NCI-H748 (cell line): ENCODE measurements around the gene PNPT1.

ENCODE experiments used
- DNase-seq: peaks from one replicate; lab custom pipeline; 2025; ENCODE audit not compliant: unreplicated experiment; lab: John Stamatoyannopoulos, UW

The PNPT1 gene

DNA sequence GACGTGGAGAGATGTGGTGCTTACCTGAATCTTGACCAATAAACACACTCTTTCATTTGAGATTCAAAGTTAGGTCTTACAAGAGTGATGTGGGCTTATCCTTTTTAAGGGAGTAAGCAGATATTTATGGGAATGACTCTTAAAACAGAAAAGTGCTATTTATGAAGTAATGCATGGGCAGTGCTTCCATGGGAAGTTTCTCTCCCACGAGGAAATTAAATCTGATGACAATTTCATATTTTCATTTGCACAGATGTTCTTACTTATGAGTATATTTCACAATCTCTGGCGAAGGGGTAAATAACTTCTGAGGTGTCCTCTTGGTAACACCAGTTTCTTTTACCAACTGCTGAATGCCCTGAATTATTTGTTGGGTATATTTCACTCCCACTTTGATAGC is 21.0 kb downstream of the PNPT1 start:
- no peak for DNase-seq

DNA sequence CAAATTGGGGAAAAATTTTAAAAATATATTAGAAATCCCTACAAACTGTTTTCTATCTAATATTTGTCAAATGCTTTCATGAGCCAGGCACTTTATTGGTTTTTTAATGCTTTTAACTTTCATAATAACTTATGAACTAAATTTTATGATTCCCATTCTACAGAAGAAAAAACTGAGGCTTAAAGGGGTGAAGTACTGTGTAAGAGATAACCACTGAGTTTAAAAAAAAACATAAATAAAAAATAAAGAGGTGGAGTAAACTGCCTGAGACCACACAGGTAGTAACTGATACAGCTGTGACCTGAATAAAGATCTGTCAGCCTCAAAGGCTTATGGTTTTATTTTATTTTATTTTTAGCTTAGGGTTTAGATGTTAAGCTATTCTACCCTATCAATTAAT is 24.7 kb downstream of the PNPT1 start:
- DNase-seq = no peak

DNA sequence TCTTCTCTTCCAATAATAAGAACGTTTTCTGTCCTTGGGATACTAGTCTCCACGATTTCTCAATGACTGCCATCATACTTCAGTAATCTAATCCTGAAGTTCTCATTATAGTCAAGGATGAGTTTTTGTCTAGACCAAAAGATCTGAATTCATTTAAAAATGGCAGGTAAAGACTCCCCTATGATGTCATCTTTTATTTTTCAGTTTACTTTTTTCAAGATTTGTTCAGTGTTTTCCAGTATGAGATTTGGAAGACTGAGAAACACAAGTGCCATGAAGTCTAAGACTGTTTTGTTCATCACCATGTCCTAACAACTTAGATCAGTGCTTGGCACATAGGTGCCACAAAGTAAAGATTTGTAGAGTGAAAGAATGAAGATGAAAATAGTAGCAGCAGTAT is 40.4 kb downstream of the PNPT1 start:
- no peak for DNase-seq

DNA sequence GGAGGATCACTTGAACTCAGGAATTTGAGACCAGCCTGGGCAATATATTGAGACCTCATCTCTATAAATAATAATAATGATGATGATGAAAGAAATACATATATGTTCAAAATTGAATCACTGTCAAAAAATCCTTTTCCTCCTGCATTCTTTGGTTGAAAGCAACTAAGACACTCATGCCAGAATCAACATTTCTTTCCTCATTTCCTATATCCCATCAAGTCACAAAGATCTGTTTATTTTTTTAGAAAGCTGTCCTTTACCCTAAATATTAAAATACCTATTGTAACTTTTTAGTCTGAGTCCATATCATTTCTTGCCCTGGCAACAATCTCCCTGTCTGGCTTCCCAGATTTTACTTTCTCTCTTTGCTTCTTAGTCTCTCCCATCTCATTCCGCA is 44.4 kb downstream of the PNPT1 start:
- DNase-seq = no peak

DNA sequence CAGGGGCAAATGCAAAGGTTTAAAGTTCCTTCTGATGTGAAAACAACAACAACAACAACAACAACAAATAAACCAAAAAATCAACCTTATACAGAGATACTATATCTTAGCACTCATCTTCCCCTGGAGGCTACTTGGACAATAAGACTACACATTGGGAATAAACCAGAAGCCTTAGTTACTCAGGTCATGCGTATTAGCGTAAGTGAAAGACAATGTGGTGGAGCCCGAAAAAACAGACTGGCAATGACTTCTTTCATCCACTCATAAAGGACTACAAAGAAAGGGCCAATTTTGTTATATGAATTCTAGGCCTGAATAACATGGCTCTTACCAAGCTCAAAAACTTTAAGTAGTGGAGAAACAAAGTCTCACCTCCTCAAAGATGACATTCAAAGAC is 56.8 kb downstream of the PNPT1 start:
- no peak for DNase-seq

DNA sequence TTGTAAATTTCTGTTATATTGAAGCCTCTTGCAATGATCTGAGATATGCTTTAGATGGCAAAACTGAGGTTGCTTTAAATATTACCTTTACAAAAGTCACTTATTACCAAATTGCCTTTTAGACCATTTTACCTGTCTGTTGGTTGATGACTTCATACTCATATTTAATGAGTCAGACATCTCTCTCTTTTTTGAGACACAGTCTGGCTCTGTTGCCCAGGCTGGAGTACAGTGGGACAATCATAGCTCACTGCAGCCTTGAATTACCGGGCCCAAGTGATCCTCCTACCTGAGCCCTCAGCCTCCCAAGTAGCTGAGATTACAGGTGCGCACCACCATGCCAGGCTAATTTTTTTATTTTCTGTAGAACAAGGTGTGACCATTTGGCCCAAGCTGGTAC is 64.7 kb downstream of the PNPT1 start:
- DNase-seq = no peak

DNA sequence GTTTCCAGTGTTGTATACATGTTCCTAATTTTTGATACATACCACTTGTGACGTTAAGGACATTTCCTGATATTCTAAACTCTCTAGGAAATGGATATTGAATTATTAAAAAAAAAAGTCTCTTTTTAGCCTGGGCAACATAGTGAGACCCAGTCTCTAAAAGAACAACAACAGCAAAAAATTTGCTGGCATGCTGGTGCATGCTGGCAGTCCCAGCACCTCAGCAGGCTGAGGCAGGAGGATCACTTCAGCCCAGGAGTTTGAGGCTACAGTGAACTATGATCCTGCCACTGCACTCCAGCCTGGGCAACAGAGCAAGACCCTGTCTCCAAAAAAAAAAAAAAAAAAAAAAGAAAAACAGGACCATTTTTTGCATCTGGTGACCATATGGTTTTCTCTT is 65.7 kb downstream of the PNPT1 start:
- DNase-seq = no peak

DNA sequence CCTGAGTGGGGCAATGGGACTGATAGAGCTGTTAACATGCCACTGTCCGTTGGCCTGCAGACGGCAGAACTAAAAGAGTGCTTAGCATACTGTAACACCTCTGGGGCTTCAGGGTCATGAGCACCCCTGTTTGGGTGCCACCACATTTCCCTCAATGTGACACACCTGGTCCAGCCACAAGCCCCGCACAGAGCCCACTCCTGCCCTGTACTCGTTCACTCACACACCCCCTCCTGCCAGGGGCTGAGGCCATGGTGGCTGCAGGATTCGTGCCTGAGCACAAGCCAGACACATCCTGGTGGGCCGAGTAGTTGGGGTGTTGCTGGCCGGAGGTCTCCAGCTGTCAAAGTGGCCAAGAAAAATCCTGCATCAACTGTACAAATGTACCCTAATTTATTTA is 71.8 kb downstream of the PNPT1 start:
- no peak for DNase-seq

DNA sequence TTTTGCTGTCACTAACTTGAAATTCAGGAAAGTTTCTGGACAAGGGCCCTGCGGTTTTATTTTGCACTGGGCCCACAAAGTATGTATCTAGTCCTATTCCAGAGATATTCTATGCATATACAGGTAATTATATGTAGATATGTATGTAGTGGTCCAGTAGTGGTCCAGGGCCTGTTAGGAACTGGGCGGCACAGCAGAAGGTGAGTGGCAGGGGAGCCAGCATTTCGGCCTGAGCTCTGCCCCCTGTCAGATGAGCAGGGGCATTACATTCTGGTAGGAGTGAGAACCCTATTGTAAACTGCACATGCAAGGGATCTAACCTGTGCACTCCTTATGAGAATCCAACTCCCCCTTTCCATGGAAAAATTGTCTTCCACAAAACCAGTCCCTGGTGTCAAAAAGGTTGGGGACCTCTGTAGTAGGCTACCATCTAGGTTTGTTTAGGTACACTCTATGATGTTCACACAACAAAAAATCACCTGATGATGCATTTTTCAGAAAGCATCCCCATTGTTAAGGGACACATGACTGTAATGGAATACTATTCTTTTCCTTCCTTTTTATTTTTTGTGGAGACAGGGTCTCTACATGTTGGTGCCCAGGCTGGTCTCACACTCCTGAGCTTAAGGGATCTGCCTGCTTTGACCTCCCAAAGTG is 73.4 kb downstream of the PNPT1 start:
- DNase-seq = peak; percentile 6

DNA sequence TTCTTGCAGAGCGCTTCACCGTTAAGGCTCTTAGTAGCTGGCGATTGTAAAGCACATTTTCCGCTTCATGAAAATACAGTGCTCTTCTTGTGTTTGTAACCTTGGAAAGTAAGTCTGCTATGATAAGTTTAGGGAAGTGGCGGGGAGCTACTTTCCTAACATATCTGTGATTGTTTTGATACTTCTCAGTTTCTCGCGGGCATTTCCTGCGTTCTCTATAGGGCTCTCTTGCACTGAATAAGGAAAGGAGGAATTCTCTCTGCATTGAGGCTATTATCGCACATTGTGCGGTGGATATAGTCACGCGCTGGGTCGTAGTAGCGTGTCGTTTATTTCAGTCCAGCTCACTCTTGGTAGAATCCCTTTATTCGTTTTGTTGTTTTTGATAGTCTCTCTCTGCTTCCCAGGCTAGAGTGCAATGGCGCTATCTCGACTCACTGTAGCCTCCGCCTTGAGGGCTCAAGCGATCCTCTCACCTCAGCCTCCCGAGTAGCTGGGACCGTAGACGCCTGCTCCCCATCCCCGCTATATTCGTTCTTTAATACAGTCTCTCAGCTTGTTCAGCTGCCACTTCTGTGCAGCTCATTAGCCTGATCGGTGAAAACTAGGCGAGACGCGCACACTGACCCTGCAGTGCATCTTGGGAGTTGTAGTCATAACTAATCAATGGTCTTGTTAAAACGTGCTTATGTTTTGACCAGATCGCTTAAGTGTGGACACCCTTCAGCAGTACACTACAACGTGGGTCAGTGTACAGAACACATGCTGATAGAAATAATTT is 75.2 kb downstream of the PNPT1 start:
- DNase-seq = peak; percentile 59

DNA sequence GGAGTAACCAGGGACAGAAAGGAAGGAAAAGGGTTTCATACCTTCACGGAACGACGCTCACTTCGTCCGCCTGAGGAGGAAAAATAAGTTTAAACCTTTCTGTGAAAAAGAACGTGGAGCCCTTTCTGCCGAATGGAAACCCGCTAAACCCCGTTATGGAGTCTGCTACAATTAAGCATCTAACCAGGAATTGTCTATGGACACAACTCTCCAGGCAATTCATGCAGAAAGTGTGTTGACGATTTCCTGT is 75.7 kb downstream of the PNPT1 start:
- no peak for DNase-seq

DNA sequence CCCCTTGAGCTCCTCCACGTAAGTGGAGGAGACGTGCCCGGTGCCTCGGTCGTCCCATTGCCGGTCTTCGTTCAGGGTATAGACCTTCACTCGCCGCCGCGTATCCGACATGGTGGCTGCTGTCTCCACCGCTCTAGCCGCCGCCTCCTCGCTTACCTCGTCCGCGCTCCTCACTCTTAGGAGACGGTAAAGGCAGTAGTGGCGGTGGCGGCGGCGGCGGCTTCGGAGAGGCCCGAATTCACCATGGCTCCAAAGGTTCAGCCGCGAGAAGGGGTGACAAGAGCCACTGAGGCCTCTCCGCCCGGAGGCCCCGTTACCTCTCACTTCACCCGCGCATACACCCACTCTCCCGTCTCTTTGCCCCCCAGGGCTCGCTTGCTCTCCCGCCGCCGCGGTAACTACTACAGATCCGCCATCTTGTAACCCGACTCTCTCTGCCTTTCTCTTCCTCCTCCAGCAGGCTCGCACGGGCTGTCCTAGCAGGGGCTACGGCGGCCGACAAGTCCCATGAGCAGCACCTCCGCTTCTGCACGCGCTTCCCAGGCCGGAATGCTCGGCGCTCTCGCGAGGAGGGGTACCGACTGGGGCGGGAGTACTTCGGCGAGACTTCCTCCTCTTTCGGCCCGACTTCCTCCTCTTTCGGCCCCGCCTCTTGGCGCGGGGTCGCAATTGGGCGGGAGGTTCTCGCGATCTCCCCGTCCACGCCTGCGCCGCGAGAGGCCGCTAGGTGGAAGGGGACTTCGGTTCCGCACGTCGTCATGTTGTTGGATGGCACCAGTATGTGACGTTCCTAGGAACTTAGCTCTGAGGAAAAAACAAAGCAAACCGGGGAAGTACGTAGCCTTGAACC is 76.2 kb downstream of the PNPT1 start, which contains the start of gene PPP4R3B:
Gene PPP4R3B, minus strand, starts transcription at position 448 of the 850 bp plus-strand sequence. Its CDS starts 337 bp downstream, at position 111.
- peak; percentile 98 for DNase-seq

DNA sequence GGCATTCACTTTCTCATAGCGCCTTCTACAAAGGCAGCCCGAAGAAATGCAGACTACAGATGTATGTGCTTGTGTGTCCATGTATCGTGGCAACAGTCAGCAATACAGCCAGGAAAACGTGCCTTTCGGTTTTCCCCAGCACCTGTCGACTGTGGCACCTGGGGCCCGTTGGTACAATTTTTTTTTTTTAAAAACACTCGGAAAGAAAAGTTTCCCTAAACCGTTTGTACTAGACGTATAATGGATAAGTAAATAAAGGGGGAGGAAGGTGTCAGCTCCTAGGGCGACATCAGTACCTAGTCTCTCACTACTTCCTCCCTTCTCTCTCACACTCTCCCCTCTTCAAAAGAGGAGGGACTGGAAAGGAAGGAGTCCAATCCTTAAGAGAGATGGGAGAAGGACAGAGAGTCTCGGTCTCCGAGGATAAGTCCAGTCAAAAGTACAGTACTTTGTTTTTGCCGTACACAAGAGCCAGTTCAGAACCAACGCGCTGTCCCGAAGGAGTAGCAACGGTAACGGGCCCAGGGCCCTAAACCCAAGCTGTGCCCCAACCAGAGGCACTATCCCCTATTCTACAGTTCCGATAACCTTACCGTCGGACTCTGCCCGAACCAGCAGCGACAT is 77.0 kb downstream of the PNPT1 start:
- peak; percentile 43 for DNase-seq

DNA sequence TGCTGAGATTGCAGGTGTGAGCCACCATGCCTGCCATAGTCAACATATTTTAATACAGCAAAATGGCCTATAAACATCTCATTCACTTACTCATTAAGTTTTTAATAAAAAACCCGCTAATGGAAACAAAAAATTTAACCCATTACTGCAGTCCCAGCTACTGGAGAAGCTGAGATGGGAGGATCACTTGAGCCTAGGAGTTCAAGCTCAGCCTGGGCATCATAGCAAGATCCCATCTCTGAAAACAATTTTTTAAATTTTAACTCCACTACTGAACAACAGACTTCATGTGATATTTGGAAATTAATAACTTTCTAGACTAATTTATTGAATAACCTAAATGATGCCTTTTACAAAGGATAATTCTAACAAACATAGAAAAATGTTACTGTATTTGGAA is 81.6 kb downstream of the PNPT1 start:
- DNase-seq = no peak

DNA sequence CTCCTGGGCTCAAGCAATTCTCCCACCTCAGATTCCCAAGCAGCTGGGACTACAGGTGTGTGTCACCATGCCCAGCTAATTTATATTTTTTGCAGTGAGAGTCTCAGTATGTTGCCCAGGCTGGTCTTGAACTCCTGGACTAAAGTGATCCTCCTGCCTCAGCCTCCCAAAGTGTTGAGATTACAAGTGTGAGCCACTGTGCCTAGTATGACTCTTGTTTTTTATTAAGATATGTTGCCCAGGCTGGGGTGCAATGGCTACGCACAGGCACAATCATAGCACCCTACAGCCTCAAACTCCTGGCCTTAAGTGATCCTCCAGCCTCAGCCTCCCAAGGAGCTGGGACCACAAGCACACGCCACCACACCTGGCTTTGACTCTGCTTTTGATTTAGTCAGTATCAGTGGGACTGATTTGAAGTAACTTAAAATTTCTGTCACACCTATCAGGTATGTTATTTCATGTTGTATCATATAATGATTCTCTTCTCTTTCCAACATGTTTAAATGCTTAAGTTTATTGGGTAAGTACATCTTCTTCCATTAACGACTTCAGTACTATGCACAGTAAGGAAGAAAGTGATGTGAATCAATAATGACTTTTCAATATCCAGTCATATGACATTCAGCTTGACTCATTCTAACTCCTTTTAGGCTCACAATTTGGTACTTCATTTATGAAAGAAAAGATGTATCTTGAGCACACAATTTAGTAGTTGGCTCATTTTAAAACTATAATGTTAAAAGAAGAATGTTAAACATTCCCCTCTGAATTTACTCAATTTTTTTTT is 82.5 kb downstream of the PNPT1 start:
- DNase-seq = no peak

DNA sequence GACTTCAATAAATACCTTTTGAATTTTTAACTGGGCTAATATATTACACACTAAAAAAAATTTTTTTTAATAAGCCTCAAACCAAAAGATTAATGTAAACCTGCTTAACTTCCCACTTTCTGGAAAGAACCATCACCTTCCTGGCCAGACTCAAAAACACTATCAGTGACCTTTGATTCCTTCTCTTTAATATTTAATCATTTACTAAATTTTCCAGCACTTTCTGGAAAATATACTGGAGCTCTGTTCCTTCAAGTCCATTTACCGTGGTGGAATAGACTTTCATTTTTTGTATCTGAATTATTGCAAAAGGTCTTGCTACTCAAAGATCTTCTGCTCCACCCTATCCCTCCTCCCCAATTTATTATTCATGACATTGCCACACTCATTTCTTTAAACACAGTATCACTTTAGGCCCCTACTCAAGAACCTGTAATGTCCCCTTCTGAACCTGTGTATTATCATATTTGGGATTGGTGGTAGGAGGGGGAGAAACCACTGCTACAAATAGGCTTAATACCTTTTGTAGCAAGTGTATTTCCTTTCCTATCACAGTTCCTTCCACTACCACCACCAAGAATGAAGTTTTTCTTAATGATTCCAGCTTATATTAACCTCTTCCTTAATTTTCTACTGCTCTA is 83.6 kb downstream of the PNPT1 start:
- DNase-seq = no peak

DNA sequence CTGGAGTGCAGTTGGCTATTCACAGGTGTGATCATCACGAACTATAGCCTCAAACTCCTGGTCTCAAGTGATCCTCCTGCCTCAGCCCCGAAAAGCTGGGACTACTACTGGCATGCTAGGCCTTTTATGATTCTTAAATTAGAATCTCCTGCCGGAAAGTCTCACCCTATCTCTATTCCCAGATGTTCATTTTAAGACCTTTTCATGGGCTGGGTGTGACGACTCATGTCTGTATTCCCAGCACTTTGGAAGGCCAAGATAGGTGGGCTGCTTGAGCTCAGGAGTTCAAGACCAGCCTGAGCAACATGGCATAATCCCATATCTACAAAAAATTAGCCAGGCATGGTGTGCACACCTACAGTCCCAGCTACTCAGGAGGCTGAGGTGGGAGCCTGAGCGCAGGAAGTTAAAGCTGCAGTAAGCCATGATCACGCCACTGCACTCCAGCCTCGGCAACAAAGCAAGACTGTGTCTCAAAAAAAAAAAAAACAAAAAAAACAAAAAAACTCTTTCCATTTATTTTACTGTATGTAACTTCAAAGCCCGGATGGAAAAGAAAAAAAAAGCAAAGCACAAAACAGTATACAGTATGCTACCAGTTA is 84.3 kb downstream of the PNPT1 start:
- DNase-seq = no peak

DNA sequence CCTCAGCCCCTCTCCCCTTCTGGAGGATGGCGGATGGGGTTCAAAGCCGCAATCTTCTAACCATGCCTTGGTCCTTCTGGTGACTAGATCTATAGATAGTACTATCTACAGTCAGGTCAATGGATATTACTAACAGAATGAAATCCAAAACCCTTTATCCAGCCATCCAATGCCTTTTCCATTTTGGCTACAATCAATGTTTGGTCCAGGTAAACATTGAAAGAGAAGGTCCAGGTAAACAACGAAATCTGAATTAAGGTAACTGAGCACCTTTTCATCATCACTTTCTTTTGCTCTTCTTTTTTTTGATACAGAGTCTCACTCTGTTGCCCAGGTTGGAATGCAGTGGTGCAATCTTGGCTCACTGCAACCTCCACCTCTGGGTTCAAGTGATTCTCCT is 85.9 kb downstream of the PNPT1 start:
- DNase-seq = no peak

DNA sequence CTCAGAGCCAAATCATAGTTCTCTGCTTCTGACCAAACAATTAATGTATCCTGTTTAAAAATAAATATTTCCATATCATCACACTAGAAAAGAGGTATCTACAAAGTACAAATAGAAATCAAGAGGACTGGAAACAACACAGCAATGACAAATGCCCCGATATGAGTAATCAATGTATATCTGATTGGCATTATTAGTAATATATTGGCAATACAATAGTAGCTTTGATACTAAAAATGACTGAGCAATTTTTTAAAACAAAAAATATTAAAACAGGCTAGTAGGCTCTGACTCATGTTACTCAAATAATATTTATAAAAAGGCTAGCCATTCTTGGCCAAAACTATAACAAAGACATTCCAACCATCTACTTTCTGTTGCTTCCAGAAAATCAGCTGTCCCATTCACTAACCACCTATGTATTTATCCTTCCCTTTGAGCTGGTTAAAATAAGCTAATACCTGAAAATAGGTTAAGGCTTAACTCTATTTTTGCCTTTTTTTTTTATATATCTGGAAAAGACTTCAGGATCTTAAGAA is 89.5 kb downstream of the PNPT1 start:
- no peak for DNase-seq

DNA sequence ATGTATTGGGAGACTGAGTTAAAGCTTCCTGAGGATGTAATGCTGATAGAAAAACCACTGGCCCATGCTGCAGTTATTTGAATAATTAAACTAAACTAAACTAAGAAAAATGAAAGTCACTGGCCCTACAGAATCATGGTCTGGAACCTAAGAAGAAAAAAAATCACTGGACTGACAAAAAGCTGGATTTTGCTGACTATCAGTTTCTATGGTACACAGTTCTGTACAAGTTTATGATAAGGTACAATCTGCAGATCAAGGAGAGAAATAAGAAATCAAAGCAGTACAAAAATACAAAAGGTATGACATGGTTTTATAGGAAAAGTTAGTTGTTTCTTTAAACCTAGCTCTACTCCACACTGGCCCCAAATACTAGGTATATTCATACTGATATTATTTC is 91.8 kb downstream of the PNPT1 start:
- no peak for DNase-seq
